Measurements from ENCODE around the gene MAPK4.

GRCh38 chr18:50745945-50746344, 186.1 kb downstream of the MAPK4 start:
- TF ChIP-seq CTCF (IDR thresholded peaks at IDR 0.05; ENCODE audit: low read length) (no peak), EZH2 (IDR thresholded peaks at IDR 0.05; ENCODE audit: borderline replicate concordance, low read length) (no peak)
